CD4-positive, alpha-beta T cell treated with Interleukin-15 for 1 hour (primary cell): ENCODE measurements around the gene ANKRD23.
"Not testable (repeated sequence)": the region's sequence is repeated elsewhere in the genome, so short reads cannot be mapped to it uniquely, and the experiment has no call there.

Experiments
- DNase-seq: peaks from one replicate; pipeline ENCODE4 v3.0.0-alpha.2; 2020

ANKRD23 gene

DNA sequence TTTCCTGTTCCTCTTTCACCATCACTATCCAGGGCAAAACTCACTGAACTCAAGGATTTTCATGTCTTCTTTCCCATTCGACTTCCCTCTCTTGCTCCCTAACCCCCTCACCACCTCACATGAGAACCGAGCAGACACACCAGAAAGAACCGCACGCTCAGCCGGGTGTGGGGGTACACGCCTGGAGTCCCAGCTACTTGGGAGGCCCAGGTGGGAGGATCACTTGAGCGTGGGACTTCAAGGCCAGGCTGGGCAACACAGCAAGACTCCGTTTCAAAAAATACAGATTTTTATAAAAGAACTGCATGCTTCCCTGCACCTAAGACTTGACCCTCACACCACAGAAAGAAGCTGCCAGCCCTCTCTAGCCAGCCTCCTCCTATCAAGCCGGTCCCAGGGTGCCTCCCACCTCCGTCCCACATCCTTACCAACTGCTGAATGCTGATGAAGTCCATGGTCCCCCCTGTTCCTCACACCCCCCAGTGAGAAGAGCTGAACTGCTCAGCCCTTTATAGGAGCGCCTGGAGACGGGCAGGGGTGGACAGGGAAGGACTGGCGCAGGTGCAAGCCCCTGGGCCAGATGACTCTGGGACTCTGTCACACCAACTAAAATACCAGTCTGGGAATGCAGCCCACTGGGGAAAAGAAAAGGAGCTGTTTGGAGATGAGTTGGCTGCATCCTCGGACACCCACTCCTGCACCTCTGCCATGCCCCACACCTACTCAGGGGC, at the start of gene ANKRD23:
Gene ANKRD23, minus strand, starts transcription at position 484 of the 731 bp plus-strand sequence. Its CDS starts 29 bp downstream, at position 455.
- DNase-seq: no peak

DNA sequence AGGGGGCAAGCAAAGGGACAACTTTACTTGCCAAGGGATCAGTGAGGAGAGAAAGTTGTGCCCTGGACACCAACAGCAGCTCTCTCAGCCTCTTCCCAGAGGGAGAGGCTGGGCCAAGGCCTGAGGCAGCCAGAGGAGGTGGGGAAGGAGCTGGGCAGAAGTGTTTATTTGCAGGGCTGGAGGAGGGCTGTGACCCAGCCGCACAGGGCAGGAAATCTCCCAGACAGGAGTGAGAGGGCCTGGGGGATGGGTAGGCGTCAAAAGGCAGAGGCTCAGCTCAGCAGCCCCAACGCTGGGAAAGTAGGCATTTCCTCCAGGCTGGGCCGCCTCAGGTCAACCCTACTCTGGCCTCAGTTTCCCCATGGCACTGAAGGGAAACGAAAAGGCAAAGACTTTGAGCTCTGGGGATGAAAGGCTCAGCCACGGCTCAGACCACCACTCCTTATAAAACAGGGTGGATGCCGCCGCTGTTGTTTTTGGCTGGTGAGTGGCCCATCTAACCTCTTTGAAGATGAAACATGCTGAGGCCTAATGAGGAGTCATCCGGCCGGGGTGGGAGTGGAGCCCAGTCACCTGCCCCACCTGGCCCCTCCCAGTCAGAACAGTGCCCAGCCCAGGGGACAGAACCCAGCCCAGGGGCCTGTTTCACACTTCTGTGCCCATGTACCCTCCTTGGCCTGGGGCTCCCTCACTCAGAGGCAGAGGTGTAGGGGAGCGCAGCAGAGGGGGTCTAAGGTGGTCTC, 47.9 kb upstream of the ANKRD23 start:
- no peak for DNase-seq

DNA sequence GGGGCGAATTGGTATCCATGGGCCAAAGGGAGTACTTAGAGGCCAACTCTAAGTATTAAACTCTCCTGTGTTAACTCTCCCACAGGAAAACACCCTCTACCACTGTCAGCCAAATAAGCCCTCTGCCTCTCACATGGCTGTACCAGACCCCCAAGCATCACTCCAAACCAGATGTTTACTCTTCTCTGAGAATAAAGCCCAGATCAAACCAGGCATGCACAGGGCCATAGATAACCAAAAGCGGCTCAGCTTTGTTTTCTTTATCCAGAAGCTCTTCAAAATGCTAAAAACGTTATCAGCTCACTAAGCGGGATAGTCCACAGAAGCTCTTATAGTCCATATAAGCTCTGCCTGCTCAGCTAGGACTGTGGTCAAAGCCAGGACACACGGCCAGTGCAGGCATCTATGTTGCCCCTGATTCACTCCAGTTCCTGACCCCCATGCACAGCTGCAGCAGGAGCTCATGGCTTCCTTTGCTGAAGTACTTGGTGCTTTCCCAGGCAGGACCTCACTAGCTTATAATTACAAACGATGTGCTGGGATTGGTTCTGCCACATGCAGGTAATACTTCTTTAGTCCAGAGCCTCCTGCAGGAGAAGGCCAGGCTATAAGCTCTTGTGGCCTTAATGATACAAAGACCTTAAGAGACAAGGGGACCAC, 47.0 kb upstream of the ANKRD23 start:
- DNase-seq: no peak

DNA sequence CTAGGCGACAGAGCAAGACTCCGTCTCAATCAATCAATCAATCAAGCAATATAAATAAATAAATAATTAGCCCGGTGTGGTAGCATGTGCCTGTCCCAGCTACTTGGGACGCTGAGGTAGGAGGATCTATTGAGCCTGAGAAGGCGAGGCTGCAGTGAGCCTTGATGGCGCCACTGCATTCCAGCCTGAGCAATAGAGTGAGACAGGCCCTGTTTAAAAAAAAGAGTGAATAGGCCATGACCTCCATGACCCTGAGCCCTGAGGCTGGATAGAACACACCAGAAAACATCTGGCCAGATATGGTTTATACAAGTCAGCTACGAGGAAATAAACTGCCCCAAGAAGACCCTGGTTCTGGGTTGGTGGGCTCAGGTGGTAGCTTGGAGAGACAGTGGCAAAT, 46.4 kb upstream of the ANKRD23 start:
- no peak for DNase-seq

DNA sequence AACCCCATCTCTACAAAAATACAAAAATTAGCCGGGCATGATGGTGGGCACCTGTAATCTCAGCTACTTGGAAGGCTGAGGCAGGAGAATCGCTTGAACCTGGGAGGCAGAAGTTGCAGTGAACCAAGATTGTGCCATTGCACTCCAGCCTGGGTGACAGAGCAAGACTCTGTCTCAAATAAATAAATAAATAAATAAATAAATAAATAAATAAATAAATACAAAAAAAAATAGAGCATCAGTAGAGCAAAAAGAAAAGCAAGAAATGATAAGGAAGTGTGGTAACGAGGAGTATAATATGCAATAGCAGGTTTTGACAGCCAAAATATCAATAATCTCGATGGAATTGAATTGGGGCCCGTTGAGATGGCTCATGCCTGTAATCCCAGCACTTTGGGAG, 45.7 kb upstream of the ANKRD23 start:
- not testable (repeated sequence) for DNase-seq

DNA sequence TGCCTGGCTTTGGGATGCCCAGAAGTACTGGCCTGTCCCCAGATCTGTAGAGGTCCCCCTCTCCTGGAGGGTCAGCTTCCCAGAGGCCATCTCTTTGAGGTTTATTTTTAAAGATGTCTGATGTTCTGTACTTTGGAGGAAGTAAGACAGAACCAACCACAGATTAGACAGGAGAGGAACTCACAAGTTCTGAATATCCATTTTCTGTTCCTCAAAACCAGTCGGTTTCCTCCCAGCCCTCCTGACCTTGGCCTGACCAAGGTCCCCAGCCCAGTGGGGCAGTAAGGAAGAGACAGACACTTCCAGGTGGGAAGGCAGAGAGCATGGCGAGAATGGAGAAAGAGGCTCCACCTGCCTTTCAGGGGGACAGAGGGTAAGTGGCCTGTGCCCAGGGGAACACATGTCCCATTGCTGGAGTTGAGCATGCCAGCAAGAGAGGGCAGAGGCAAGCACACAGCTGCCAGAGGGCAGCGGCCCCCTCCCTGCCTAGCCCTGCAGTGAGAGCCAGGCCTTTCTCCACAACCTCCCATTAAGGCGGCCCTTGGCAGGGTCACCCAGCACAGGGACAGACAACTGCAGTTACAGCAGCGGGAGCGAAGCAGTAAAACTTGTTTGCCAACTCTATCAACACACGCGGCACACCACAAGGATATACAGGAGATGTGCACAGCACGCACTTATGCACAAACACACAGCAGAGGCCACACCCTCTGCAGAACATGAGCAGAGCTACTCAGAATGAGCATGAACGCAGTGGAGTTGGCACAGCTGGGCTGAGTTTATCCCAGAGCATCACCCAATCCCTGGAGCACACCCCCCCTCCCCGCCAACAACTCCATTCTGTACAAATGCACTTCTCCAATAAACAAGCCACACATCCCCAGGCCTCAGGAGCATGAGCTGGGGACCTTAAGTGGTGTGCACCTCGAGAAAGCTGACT, 44.5 kb upstream of the ANKRD23 start:
- DNase-seq: no peak

DNA sequence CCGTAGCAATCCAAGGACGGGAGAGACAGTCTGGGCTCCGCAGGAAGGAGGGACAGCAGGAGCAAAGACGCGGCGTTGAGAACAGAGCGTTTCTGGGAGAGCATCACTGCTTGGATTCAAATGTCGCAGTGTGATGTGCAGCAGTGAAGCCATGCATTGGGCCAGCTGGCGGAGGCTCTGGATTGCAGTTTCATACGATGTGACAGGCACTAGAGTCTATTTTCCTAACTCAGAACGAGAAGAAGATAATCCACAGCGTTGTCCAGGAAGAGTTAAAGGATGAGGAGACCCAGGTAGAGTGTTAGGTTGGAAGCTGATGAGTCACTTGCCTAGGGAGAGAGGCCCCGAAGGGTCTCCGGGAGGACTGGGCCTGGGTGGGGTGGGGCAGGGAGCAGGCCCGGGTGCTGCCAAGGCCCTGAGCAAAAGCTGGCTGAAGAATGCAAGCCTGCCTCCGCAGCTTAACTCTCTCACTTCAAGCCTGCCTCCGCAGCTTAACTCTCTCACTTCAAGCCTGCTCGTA, 43.7 kb upstream of the ANKRD23 start:
- DNase-seq: no peak

DNA sequence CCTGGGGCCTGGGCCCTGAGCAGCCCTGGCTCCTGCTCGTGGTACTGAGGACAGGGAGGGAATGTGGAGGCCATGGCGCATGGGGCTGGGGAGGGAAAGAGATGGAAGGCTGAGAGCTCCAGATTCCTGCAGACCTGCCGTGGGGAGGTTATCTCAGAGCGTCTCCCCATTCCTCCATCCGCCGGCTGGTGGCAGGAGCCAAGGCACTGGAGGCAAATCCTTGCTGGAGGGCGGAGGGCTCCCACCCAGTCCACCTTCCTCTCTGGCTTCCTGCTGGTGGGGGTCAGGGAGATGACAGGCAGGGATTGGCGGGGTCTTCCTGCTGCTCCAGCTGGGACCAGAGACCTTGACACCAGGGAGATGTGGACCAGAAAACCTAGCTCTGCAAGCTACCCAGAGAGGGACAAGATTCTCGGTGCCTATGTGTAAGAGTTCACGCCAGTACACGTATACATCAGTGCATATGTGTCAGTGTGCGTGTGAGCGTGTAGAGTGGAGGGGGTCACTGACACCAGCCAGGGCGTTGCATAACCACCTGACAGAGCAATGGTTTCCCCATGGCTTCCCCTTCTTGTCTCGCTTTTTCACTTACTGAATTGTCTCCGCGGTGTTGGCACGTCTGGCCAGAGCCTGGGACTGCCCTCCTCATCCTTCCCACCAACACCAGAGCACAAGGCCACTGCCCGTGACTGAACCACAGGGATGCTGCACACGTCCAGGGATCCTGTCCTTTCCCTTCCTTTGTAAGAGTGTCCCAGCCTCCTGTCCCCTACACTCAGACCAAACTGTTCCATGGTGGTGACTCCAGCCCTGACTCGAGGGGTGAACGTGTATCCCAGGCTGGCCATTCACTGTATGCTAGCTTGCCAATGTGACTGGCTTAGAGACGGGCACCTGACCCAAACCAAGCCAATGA, 41.9 kb upstream of the ANKRD23 start:
- peak; percentile 57 for DNase-seq

DNA sequence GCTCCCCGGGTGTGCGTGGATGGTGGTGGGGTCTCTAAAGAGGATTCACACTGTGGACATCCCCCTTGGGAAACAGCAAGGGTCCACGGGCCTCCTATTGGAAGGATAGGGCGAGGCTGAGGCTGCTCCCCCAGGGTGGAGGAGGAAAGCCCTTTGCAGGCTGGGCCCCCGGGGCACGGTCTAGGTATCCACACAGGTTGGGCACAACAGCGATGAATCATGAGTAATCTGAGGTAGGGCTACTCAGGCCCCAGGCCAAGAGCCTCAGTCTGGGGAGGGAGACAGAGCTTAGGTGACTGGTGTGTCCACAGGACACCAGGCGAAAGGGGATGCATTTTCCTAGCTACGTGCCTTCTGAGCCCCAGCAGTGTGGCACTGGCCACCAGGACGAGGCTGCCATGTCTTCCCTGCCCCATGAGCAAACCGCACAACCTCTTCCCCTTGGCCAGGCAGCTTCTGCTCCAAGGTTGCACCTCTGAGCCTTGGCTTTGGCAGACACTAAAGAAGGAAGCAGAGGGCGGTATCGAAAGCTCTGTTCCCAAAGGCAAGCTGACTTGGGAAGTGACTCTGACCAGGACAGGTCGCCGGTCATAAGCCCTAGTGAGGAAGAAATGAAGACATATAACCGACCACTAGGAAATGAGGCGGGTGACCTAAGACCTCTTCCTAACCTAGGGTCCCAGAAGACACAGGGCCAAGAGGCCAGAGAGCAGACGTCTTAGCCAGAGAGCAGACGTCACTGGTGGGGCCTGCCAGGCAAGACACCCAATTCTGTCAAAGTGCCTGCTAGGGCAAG, 40.7 kb upstream of the ANKRD23 start:
- DNase-seq: no peak

DNA sequence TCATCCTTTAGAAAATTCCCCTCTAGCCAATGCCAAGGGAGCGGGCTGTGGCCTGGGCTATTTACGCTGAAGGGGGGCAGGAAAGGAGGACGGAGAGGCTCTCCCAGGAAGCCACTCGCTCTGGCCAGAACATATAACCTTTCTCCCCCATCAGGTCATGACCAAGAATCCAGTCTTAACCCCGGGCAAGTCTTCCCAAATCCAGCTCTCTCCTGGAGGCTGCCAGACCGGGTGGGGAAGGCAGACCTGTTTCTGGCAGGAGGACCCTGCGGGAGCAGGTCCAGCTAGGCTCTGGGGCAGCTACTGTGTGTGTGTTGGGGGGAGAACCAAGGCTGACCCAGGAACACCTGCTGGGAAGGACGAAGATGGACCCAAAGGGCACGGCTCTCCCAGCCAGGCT, 39.5 kb upstream of the ANKRD23 start:
- no peak for DNase-seq

DNA sequence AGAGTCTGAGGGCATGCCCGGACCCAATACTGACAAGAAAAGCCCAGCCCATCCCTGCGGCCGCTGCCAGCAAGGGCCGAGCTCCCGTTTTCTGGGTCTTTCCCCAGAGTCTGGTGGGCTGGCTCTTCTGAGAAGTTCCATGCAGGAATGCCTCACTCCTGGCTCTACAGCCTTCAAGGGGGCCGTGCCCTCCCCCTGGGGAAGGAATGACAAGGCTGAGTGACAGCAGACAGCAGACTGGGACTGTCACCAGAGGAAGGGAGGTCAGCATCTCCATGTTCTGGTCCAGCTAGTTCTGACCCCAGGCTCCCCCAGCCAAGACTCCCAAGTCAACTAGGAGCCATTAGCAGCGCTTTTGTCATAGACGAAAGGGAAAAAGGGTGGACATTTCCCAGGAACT, 39.1 kb upstream of the ANKRD23 start:
- no peak for DNase-seq

DNA sequence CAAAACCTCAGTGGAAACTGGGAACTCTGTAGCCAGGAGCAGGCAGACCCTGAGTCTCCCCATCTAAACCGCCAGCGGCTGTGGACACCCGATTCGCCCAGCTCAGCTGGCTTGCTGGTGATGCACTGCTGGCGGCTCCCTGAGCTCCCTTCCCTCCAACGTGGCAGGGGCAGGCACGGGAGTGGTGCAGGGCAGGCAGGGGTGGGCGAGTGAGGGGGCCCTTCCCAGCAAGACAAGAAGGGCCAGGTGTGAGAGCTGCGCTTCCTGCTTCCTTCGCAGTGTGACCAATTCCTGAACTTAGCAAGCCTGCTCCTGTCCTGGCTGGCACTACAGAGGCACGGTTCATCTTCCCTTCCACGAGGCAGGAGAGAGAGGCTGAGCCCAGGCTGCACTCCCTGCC, 38.4 kb upstream of the ANKRD23 start:
- DNase-seq: no peak

DNA sequence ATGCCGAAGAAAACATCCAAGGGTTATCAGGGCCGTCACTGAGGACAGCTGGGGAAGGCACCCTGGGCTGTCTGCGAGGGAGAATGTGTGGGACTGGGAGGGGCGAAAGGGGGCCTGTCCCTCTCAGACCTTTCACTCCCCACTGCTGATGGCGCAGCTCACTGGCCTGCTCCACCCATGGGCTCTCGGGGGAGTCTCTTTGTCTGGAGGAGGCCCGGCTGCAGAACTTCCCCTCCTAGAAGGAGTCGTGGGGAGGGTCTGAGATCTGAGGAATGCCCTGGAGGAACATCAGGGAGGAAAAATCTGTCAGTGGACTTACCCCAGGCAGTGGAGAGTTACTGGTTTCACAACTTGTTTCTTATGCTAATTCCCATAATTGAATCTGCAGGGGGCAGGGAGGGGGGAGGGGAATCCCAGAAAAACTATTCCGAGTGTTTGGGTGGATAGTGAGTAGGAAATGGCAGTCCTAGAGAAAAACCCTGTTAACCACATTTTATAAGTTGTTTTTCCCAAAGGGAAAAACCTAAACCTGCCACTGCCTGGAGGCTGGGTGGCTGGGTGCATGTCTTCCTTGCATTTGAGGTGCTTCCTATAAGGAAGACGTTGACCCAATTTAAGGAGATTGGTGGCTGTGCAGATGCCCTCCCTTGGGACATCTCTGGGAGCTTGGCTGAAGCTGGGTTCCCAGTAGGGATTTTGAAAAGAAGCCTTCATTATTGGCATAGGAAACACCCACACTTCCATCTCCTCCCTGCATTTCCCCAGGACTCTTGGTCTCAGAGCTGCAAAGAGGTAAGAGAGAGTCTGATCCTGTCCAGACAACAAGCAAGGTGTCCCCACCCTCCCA, 37.8 kb upstream of the ANKRD23 start:
- no peak for DNase-seq

DNA sequence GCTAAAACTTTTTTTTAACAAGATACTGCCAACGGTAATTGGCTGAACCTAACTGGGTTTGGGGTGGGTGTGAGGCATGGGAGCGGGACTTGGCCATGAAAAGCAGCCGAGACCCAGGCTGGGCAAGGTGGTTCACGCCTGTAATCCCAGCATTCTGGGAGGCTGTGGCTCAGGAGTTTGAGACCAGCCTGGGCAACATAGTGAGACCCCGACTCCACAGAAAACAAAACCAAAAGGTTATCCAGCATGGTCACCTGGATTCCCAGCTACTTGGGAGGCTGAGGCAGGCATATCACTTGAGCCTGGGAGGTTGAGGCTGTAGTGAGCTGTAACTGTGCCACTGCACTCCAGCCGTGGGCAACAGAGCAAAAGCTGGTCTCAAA, 37.1 kb upstream of the ANKRD23 start:
- DNase-seq: no peak

DNA sequence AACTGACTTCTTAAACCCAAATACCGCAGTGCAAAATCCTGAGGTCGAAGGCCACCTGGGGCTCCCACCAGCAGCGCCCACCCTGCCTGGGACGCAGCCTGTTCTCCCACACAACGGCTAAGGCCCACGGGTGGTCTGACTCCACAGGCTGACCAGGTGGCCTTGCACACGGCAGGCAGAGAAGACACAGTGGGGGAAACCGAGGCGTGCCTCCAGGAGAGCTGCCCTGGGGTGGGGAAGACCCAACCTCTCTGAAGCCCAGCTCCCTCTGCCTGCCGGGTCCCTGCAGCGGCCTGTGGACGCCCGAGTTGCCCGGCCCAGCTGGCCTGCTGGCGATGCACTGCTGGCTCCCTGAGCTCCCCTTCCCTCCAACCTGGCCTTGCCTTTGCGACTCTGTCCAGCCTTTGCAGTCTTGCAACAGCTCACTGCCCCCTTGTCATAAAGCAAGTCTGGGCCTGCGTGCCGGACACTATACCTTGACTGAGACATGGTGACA, 35.8 kb upstream of the ANKRD23 start:
- DNase-seq: no peak

DNA sequence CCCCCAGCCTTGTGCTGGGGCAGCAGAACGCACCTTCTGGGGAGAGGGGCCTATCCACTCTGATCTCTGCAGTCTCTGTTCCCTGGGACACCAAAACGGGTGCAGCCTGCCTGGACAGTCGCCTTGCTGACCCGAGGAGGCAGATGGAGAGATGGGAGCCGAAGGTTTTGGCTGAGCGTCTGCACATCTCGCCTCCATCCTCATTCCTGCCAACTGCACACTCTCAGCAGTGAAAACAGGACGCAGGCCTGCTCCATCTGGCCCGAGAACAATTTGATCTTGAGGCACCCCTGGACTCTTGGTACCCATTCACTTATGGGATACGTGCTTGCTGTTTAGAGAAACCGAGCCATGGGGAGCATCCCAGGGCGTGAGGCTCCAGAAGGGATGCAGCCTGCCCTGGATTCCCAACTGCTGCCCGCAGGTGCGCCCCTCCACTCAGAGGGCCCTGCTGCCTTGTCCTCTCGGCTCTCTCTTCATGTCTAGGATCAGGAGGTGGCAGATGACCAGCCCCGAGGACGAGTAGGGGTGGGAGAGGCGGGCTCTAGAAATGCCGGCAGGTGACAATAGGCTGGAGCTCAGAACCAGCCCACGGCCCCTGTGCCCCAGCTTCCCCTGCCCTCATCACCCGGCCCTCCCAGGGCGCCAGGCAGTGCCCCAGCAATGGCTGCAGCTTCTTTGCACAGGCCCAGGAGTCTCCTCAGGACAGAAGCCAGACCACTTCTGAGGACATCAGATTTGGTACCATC, 35.1 kb upstream of the ANKRD23 start:
- no peak for DNase-seq

DNA sequence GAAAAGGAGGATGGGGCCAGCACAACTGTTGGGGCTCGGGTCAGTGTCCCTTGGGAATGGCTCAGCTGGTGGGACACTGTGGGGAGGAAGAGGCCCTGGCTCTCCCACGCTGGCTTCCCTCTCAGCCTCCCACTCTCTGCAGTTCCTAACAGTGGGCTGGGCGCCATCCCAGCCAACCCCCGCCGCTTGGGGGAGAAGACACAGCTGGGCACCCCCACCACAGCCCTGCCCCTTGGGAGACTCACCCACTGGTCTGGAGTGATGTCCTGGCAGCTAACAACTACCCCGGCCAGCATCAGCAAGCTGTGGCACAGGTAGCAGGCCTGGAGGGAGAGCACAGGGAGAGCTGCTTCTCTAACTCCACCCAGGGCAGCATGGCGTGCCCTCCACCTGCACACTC, 34.4 kb upstream of the ANKRD23 start:
- no peak for DNase-seq

DNA sequence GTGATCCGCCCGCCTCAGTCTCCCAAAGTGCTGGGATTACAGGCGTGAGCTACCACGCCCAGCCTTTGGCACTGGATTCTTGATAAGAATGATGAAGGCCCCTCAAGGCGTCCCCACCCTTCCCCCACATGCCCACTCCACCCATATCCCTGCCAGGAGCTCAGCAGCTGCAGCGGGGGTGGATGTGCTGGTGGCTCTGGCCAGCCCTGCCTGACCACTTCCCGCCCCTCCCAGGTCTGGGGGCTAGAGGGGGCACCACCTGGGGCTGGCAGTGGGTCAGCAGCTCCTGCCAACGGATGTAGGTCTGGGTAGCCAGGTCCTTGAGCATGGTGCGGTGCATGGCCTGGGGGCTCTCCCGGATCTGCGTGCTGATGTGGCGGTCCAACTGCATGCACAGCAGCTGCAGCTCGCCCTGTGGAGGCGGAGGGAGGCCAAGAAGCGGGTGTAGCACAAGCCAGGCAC, 33.8 kb upstream of the ANKRD23 start:
- DNase-seq: no peak

DNA sequence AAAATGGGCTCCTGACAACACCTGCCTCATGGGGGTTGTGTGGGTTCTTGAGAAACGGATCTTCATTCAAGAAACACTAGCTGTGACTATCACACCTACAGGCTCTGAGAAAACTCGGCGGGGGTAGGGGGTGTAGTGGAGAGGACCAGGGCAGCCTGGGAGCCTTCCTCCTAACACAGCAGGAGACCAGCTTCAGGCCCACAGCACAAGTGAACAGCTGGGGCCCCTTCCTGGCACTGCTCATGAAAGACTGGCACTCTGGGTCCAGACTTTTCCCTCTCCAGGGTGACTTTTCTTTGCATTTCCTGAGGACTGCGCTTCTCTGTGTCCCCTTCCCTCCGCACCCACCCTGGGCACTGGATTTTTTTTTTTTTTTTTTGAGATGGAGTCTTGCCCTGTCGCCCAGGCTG, 33.2 kb upstream of the ANKRD23 start:
- no peak for DNase-seq
